HG03097 (cell line): ENCODE measurements around the gene CCDC186.

ENCODE experiments used
- ATAC-seq: cut with Tn5 transposase; IDR thresholded peaks from one replicate; pipeline ENCODE4 v1.9.1; 2021; ENCODE audit not compliant: unreplicated experiment, low FRiP score

Gene CCDC186

DNA sequence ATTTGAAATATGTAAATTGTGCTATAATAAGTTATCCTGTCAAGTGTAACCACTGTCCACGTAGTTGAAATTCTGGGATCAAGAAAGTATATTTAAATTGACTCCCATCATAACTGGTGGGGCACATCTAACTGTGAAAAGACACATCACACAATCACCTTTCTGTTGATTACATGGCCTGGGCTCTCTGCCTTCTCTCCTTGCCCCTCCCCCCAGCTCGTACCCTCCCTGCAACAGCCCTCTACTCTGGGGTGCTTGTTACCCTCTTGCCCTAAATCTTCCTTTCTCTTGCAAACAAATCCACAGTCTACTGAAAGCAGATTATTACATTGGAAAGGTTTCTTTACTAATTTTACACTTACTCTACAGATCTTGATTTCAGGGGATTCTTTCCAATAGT is 56.3 kb downstream of the CCDC186 start:
- no peak for ATAC-seq

GRCh38 chr10:114115661-114116445 is 58.1 kb downstream of the CCDC186 start:
- no peak for ATAC-seq

DNA sequence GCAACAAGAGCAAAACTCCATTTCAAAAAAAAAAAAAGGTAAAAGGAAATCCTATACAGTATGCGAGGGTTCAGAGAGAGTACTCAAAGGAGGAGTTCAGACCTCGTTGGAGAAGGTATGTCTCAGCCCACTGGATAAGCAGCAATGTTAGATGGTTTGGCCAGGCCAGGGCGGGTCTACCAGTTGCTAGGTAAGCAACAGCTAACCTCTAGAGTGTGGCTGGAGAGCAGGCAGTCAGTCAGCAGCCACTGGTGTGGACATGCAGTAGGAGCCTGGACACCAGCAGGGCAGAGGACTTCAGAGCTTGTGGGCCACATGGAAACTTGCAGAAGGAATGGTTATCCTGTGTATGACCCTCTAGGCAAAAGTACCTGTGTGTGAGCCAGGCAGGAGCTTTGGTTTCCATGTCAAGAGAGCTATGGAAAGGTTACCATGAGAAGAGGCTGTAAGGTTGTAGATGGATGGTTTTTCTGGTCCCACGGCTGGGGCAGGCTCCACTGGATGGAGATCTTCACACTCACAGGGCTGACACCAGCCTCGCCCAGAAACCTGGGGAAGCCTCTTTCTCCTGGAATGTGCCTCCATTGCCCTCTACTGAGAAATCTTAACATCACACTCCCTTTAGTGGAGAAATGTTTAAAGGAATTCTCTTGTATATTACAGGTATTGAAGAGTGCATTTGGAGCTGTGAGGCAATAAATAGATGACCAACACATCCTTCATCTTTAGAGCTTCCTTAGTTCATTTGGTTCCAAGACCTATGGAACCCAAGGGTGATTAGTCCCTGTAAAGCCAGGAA is 63.6 kb downstream of the CCDC186 start:
- no peak for ATAC-seq

- ATAC-seq = no peak
Measured at GRCh38 chr10:114103284-114103683, 70.7 kb downstream of the CCDC186 start.

DNA sequence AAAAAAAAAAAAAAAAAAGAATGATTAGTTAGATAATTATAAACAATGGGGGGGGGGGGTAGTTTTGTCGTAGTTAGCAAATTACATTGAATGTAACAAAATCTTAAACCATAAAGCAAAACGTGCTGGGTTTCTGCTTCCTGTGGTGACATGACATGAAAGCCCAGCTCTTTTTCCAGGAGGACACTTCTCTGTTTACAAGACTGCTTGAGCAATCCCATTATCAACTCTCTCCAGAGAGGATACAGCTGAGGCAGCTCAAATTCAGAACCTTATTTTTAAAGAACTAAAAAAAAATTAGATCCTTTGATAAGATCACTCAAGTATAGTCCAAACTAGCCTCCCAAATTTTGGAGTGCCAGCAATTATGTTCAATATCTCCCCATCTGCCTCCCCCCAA is 71.7 kb downstream of the CCDC186 start:
- no peak for ATAC-seq

GRCh38 chr10:114100848-114101741 is 72.9 kb downstream of the CCDC186 start:
- no peak for ATAC-seq

GRCh38 chr10:114096864-114097263 is 77.1 kb downstream of the CCDC186 start:
- ATAC-seq = no peak

- ATAC-seq = peak; percentile 49
Measured at GRCh38 chr10:114095559-114096337, 78.3 kb downstream of the CCDC186 start.

DNA sequence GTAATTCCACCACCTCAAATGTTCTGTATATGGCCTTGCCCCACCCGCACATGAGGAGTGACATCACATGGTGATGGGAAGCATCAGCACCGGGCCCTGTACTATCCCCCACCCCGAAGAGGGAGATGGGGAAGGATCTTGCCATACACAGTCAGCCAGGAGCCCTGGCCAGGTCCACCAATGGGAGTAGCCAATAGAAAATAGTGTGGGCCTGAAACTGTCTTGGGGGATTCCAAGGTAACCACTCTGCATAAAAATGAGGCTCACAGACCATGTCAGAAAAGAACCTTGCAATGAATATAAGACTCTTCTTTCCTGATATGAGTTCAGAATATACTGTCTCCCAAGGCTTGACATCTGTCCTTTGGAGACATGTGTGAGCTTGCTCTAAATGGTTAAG is 79.2 kb downstream of the CCDC186 start:
- ATAC-seq = no peak

GRCh38 chr10:114087655-114088054 is 86.3 kb downstream of the CCDC186 start:
- ATAC-seq = no peak

DNA sequence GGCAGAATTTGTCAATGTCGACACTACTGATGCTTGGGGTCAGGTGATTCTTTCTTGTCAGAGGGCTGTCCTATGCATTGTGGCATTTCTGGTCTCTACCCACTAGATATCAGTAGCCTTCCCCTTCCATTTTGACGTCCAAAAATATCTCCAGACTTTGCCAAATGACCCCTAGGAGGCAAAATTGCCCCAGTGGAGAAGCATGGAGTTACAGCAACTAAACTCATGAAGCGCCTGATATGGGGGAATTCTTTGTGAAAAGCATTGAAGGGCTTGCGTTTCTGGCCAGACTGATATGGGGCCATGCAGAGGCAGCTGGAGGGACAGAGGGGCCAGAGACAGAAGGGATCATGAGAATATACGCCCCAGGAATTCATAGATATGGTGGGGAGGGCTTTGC is 86.7 kb downstream of the CCDC186 start:
- no peak for ATAC-seq

DNA sequence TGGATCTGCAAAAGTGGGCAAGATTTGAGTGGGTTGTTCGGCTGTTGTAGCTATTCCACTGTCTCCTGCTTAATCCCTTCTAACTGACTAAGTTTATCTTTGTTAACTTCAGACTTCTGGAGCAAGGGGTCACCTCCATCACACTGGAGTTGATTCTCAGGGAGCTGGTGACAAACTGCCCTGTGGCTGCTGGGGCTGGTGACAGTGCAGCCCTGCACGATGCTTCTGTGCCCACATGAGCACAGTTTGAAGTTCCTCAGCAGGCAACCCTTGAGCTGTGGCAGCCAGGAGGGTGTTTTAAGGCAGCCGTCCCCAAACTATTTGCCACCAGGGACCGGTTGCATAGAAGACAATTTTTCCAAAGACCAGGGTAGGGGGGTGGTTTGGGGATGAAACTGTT is 89.8 kb downstream of the CCDC186 start:
- ATAC-seq = no peak

GRCh38 chr10:114083040-114083439 is 91.0 kb downstream of the CCDC186 start:
- no peak for ATAC-seq

- ATAC-seq = no peak
Measured at GRCh38 chr10:114081911-114082583, 92.0 kb downstream of the CCDC186 start.

- ATAC-seq = no peak
Measured at GRCh38 chr10:114079421-114079820, 94.6 kb downstream of the CCDC186 start.

DNA sequence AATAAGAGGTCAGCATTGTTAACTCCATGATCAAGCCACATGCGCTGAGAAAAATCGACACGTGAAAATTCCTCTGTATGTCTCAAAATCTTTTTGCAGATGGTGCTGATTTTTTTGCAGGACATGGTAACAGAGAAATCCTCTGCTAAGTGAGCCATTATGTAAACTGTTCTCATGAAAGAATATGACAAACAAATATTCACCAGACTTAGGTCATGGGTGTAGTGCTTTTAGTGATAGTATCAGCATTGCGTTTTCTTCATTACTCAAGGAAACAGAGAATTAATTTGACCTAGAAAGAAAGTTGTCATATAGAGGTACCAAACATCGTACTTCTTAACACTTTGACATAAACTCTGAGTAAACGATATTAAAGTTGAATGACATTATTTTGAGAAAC is 95.7 kb downstream of the CCDC186 start:
- ATAC-seq = no peak

DNA sequence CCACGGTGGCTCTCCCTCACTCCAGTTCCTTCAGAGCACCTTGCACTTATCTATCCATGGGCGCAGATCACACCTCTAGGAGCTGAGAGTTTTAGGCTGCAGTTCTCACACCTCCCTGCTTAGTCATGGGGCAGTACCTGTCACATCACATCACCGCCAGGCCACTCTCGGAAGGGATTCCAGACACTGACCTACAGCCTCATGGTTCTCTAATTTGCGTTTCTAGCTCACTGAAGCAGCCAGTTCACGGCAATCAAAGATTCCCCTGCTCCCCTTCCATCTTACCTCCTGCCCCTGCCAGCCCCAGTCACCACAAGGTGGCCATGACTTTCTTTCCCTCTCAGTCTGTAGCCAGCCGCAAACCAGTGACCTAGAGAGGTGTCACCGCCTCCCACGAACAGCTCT is 96.2 kb downstream of the CCDC186 start:
- ATAC-seq = no peak

GRCh38 chr10:114077347-114077746 is 96.7 kb downstream of the CCDC186 start:
- ATAC-seq = no peak

- ATAC-seq = no peak
Measured at GRCh38 chr10:114075093-114075492, 98.9 kb downstream of the CCDC186 start.
